ENCODE measurements around the gene BAX.

The BAX gene

DNA sequence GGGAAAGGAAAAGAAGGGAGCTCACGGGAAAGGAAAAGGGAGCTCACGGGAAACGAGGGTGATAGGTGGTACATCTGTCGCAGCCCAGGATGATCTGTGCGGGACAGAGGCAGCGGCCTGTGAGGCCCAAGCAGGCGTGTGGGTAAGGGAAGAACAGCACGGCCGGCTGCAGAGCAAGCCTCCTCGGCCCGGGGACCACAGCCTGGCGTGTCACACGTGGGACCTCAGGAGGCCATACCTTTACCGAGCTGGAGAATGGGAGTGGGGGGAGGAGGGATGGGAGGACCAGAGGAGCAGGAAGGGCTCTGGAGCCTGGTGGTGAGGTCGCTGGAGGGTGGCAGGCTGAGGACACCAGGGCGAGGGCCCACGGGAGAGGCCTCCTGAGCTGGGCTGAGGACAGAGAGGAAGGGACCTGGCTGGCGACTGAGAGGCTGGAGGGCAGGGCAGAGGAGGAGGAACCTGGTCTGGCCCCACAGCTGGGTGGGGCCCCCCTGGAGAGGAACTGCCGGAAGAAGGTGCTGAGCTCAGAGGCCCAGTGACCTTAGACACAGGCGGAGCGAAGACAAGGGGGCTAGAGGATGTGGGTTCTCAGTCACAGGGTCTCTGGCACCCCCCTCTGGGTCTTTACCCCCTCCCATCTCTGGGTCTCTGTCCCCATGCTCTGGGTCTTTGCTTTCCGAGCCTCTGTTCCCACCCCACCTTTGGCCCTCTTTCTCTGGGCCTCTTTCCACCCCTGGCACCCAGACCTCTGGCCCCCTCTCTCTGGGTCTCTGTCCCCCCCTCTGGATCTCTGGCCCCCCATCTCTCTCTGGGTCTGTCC lies 7.6 kb downstream of the BAX start:
- peak in 16 of 51 donors; percentile 1 to 35 (median 12) for DNase-seq

DNA sequence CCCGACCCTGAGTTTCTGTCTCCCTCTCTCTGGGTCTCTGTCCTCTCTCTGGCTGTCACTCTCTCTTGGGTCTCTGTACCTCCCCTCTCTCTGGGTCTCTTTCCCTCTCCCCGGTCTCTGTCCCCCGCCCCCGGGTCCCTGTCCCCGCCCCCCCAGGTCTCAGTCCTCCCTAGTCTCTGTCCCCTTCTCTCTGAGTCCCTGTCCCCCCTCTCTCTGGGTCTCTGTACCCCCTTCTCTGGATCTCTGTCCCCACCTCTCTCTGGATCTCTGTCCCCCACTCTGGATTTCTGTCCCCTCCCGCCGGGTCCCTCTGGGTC lies 8.1 kb downstream of the BAX start:
- DNase-seq: no peak

DNA sequence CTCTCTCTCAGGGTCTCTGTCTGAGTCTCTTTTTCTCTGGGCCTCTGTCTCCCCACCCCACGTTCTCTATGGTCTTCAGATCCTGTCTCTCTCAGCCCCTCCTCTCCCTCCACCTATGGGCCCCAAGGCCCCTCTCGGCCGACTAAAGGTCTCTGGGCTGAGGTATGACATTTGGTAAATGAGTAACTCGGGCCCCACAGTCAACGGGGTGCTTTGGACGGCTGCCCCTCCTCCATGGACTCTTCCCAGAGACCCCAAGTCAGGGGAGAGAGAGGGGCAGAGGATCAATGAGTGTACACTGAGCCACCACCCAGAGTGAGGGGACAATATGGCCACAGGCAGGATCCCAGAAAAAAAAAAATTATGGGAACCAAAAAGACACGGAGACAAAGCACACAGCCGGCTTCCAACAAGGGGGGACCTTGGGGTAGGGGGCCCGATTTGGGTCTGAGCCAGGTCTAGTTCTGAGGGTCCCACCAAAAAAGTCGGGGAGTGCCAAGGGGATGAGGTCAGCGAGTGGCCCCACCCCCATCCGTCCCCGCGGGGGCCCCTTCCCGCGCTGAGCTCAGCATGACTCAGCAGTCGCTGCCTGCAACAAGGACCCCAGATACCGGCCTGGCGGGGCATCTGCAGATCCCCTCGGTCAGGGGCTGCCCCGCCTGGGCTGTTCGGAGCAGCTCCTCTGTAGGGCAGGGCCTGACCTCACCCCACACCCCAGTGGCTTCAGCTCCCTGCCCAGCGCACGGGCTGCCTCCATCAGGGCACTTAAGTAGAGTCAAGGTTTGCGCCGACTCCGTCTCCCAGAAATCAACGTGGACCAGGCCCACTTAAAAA lies 8.9 kb downstream of the BAX start:
- DNase-seq: peak in 50 of 51 donors; percentile 2 to 86 (median 60)

DNA sequence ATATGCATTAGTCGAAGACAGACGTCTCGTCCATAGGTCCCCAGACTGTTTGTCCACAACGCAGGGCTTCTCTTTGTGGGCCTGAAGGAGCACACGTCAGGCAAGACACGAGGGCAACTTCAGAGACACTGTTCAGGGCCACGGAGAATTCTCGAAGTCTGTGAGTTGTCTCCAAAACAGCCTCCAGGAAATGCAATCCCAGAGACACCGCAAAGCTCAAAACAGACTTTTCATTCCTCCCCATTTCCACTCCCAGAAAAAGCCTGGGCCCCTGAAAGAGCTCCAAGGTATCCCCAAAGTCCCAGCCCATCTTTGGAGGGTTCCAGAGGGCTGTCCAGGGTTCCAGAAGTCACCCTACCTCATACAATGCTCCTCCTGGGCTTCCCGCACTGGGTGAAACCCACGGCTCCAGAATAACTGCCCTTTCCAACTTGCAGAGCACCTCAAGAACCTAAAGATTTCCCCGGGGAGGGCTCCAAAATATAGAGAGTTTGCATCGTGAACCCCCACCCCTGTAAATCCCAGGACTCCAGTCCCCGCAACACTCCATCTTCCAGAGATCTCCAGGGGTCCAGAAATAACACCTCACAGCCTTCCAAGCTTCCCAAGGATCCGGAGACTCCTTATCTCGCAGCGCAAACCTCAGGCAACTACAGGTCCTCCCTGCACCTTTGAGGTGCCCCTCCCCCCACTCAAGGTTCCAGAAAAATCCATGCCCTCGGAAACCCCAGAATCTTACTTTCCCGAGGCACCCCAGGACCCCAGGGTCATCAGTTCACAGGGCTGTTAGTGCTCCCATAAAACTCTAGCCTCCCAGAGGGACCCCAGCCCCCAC lies 9.7 kb downstream of the BAX start:
- DNase-seq: peak in 10 of 51 donors; percentile 21 to 69 (median 38)

DNA sequence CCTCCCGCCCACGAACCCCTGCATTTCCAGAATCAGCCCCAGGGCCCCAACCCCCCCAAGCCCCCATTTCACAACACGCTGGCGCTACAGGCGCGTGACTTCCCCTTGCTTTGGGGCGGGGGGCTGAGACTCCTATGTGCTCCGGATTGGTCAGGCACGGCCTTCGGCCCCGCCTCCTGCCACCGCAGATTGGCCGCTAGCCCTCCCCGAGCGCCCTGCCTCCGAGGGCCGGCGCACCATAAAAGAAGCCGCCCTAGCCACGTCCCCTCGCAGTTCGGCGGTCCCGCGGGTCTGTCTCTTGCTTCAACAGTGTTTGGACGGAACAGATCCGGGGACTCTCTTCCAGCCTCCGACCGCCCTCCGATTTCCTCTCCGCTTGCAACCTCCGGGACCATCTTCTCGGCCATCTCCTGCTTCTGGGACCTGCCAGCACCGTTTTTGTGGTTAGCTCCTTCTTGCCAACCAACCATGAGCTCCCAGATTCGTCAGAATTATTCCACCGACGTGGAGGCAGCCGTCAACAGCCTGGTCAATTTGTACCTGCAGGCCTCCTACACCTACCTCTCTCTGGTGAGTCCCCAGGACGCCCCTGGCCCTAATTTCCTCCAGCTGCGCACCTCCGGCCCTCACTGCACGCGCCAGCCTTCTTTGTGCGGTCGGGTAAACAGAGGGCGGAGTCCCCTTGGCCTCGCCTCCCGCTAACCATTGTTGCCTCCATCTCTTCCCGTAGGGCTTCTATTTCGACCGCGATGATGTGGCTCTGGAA lies 10.5 kb downstream of the BAX start, which contains the start of gene FTL:
Gene FTL, plus strand, starts transcription at position 270 of the 766 bp plus-strand sequence. Its CDS starts 199 bp downstream, at position 469.
- DNase-seq: peak; percentile 73 to 99 (median 97)

- peak; percentile 44 to 95 (median 77) for DNase-seq
These were observed 11.3 kb downstream of the BAX start for GRCh38 chr19:48965806-48966540.

- peak in 7 of 51 donors; percentile 15 to 59 (median 18) for DNase-seq
These were observed 12.1 kb downstream of the BAX start for GRCh38 chr19:48966541-48967345.

- peak in 35 of 51 donors; percentile 7 to 54 (median 35) for DNase-seq
These were observed 12.9 kb downstream of the BAX start for GRCh38 chr19:48967346-48968178.

GRCh38 chr19:48968179-48968661 lies 13.5 kb downstream of the BAX start:
- DNase-seq: no peak

- DNase-seq: peak in 2 of 51 donors; percentile 1 to 6
These were observed 14.1 kb downstream of the BAX start for GRCh38 chr19:48968813-48969218.

DNA sequence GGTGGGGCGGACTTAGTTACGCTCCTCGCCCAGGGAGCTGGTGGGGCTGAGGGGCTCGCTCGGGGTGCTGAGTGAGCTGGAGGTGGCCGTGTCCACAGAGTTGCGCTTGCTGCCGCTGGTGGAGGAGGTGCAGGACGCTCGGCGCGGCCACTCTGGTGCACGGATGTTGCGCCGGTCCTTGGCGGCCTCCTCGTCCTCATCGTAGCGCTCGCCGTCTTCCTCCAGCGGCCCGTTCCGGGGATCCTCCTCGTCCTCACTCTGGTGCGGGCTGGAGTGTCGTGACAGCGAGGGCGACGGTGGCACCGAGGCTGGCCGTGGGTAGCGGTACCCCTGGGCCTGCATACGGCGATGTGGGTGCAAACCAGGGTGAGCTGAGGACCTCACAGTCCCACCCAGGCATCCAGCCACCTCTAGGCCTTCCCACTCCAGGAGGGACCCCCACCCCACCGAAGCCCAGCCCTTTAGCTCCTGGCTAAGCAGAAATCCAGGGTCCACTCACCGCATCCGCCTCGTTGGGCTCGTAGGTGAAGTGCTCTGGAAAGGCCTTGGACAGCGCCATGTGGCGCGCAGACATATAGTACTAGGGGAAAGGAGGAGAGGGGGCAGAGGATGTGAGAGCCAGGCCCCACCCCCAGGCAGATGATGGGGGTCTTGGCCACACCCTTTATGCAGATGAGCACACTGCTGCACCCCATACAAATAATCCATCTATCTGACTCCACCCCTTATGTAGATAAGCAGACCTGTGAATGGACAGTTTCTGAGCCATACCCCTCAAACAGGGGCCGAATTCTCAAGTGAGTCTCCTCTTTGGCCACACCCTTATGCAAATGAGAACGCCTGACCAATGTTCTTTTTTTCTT lies 14.8 kb downstream of the BAX start:
- no peak for DNase-seq

- DNase-seq: no peak
These were observed 15.6 kb downstream of the BAX start for GRCh38 chr19:48970139-48970766.

DNA sequence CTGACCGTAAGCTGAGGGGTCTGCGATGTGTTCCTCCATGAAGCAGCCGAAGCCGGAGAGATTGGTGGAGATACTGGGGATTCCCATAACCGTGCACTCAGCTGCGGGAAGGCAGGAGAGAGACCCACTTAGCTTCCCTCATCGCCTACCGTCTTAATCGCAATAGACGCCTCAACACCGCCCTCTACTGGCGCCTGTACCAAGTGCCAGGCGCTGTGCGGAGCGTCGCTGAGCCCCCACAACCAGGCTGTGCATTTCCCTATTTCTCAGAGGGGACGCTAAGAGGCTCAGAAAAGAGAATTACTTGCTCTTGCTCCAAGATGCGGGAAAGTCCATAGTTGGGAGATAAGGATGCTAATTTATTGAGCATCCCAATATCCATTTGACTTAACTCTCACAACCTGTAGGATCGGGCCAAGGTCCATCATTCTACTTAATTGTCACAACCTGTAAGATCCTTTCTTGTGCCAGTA lies 16.3 kb downstream of the BAX start:
- peak in 43 of 51 donors; percentile 13 to 79 (median 48) for DNase-seq

DNA sequence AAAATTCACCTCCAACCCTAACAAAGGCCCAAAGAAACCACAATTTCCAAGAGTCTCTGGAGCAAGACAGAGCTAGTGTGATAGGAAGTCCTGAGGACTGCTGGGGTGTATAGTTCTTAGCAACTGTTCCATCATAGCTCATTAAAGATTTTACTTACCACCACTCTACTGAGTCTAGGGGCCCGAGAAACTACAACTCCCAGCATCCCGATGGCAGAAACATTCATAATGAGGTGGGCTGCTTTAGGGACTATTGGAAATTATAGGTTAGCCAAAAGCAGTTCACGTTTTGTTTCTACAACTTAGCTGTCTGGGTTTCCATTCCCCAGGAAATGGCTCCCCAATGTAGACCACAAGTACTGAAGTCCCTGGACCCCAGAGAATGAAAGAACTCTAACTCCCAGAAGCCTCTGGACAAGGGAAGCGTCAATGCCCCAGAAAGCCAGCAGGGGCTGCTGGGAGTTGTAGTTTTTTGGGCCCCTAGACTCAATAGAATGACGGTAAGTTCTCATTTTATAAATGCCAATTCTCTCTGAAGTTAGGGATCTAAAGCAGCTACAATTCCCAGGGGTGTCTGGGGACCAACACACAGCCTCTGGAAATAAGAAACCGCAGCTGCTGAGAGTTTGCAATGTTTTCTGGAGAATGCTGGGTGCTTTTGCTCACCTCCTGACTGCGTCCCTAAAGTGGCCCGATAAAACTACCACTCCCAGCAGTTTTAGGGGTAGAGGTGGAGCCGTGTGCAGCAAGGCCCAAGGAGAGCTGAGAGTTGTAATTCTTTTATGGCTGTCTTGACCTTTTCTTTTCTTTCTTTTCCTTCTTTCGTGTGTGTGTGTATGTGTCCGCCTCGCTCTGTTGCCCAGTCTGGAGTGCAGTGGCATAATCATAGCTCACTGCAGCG lies 21.5 kb downstream of the BAX start:
- DNase-seq: peak in 1 of 51 donors; percentile 8

- no peak for DNase-seq
These were observed 22.4 kb downstream of the BAX start for GRCh38 chr19:48977061-48977460.

Data from hypothalamus (tissue), 51 donors.